ENCODE measurements around the gene EPG5.
A peak's percentile ranks its signal among the peaks of the same experiment; 100 is the strongest.
"Not testable (repeated sequence)": the region's sequence is repeated elsewhere in the genome, so short reads cannot be mapped to it uniquely, and the experiment has no call there.

EPG5 gene

DNA sequence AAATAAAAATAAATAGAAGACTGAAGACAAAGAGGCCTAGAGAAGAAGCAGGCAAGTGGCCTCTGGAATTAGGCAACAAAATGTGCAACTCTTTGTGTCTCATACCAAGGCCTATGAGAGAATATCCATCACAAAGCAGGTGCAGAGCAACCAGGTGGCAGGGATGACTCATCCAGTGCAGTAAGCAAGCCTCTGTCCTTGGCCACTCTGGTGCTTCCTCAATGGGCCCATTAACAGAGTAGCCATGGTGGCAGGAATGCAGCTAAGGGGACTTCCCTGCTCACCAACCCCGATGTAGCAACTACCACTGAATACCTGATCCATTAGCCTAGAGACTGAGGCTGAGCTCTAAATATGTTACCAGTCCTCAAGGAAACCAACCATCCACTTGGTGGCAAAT is 11.0 kb upstream of the EPG5 start:
- no peak for DNase-seq

DNA sequence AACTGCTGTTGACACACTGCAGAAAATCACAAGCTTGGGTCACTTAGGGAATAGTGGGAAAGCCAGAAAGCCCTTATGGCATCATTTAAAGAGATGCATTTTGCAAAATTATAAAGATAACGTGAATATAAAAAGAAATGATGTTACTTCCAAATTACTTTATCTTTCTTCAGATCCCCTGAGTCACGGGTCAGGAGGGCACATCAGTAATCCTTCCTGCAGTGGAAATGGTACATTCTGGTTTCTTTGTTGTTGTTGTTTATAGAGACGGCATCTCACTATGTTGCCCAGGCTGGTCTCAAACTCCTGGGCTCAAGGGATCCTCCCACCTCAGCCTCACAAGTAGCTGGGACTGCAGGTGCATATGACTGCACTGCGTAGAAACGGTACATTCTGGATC is 9.8 kb upstream of the EPG5 start:
- no peak for DNase-seq

DNA sequence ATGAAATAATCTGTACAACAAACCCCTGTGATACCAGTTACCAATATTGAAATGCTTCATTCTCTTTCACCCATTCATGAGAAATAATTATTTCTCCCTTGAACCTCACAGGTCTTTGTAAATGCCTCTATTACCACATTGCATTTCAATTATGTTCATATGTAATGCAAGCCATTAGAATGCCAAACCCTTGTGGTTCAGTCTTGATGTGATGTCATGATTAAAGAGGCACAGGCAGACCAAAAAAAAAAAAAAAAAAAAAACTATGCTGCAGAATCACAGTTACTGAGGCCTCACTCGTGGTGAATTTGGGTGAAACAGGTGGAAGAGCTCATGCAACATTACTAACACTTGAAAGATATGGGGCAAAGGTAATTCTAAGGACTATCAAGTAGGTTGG is 9.4 kb upstream of the EPG5 start:
- DNase-seq = no peak

DNA sequence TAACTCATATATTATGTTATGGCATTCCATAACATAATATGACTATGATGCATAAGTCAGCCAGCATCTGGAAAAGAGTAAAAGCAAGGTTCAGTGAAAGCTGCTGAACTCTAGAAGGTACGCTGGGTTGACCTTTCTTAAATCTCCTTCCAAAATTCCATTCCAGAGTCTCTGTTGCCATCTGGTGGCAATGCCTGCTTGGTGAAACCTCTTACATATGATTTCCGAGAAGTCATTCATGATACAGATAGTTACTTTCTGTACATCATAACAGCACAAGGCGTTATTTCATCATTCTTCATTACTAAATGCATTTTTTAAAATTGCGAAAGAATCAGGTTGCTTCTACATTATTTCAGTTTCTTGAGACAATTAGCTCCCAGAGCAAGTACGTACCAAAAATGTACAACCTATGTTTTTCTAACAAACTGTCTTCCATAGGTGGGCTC is 7.0 kb upstream of the EPG5 start:
- peak; percentile 45 for DNase-seq

DNA sequence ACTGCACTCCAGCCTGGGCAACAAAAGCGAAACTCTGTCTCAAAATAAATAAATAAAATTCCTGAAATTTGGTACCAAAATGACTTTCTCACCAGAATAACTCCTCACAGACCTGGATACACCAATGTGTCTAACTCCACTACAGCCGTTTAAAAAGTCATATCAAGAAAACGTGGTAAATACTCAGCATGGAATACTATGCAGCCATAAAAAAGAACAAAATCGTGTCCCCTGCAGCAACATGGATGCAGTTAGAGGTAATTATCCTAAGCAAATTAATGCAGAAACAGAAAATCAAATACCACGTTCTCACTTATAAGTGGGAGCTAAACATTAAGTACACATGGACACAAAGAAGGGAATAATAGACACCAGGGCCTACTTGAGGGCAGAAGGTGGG is 2.2 kb downstream of the EPG5 start:
- not testable (repeated sequence) for DNase-seq

DNA sequence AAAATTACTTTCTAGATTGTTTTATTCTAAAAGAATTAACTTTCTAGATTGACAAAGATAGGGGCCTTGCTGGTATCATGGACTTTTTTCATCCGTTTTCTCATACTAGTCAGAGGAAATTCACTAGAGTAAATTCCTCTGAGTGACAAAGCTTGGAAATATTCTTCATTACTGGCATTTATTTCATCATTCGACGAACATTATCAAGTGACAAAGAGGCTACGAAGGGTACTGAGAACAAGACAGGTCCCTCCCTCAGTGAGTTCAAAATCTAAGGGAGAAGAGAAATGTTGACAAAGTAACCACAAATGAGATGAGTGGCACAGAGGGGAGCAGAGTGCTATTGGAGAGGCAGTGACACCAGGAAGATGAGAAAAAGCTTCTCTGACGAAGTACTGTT is 4.3 kb downstream of the EPG5 start:
- no peak for DNase-seq

DNA sequence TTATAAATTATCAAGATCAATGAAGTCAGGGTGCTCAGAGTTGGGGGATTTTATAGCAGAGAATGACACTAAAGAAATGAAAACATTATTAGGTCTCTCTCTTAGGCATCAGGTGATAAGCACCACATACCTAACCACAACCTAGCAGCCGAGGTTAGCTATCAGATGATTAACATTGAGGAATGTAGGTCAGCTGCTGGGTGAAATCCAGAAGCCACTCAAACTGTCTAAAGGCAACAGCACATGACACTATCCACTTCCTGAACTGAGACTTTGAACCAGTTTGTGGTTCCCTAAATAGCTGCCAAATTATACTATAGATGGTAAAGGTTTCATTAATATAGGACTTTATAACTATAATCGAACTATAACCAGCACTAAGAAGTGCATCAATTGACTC is 4.7 kb downstream of the EPG5 start:
- no peak for DNase-seq

DNA sequence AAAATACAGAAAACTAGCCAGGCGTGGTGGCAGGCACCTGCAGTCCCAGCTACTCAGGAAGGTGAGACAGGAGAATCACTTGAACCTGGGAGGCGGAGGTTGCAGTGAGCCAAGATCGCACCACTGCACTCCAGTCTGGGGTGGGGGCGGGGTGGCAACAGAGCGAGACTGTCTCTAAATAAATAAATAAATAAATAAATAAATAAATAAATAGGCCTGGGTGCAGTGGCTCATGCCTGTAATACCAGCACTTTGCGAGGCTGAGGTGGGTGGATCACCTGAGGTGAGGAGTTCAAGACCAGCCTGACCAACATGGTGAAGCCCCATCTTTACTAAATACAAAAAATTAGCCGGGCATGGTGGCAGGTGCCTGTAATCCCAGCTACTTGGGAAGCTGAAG is 7.6 kb downstream of the EPG5 start:
- DNase-seq = not testable (repeated sequence)

DNA sequence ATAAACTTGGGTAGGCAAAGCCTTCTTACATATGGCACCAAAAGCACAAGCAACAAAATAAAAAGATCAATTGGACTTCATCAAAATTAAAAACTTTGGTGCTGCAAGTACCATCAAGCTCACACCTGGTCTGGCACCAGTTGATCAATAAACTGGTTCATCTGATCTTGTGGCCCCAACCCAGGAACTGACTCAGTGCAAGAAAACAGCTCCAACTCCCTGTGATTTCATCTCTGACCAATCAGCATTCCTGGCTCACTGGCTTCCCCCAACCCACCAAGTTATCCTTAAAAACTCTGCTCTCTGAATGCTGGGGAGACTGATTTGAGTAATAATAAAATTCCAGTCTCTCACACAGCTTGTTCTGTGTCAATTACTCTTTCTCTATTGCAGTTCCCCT is 8.4 kb downstream of the EPG5 start:
- DNase-seq = no peak

DNA sequence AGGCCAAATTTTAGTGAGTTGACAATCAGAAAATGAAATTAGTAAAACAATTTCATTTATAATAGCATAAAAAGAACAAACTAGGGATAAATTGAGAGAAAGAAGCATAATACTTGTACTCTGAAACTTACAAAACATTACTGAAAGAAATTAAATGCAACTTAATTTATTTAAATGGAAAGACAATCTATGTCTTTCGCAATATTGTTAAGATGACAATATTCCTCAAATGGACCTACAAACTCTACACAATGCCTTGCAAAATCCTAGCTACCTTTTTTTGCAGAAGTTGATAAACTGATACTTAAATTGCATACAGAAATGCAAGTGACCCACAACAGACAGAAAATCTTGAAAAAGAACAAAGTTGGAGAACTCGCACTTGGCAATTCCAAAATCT is 9.1 kb downstream of the EPG5 start:
- DNase-seq = no peak

DNA sequence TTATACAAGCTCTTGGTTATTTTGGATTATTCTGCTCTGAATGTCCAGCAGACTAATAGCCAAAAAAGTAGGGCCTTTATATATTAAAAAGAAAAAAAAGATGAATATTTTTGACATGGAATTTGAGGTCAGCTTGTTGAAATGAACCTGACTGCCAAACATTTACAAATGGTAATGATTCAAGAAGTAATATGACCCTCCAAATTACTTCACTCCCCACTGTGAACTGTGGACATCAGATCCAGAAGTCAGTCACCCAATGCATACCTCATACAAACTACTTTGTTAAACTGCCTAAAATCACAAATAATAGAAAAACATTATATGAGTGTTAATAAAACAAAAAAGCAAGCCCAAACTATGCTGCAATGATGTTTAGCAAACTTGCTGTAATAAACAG is 10.0 kb downstream of the EPG5 start:
- no peak for DNase-seq

DNA sequence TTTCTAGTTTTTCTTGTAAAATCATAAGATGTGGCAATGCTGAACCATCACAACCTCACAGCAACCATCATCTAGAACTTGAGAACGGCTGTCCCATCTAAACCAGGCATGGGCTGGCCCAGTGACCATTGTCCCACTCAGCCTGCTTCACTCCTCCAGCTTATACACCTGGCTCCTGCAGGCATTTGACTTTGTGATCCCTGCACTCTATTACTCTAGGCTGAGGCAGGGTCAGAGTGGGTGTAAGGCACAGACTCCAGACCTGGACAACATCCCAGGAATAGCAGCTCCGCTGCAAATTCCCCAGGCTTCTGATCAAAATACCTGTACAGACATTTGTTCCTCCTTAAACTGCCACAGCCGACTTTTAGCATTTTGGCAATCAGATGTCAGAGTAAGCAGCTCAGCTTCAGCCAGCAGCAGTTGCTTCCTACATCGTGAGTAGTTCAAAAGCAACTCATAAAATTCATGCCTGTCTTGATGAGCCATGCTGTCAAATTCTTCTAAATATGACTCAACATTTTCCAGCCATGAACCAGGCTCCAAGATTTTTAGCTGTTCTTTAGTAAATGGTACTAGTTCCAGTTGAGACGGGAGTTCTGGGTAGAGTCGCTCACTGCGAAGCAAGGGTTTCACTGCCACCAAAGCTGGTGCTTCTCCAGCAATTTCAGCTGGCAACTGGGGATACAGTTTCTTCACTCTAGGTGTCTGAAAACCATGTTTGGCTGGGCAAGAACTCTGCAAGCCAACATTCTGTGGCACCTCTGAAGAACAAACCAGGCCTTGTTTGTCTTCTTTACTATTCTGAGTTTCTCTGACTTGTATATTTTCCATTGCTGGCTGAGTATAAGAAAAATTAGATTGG is 12.8 kb downstream of the EPG5 start:
- no peak for DNase-seq

DNA sequence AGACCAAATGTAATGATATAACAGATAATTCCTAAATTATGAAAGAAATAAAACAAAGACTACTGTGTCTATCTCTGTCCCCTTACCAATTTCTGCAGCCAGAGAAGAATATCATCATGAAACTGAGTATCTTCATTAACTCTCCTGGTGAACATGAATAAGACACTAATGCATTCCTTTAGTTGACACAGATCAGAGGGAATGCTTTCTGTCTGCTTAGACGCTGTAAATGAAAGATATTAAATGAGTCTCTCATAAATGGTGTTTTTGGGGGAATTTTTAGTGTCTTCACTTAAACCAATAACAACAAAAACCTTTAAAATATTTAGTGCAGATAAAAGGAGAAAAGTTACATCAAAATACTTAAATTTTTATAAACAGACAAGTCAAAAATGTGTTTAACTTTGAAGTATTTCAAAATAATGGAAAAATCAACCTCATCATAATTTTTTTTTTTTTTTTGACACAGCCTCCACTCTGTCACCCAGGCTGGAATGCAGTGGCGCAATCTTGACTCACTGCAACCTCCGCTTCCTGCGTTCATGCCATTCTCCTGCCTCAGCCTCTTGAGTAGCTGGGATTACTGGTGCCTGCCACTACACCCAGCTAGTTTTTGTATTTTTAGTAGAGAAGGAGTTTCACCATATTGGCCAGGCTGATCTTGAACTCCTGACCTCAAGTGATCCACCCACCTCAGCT is 16.0 kb downstream of the EPG5 start:
- no peak for DNase-seq

DNA sequence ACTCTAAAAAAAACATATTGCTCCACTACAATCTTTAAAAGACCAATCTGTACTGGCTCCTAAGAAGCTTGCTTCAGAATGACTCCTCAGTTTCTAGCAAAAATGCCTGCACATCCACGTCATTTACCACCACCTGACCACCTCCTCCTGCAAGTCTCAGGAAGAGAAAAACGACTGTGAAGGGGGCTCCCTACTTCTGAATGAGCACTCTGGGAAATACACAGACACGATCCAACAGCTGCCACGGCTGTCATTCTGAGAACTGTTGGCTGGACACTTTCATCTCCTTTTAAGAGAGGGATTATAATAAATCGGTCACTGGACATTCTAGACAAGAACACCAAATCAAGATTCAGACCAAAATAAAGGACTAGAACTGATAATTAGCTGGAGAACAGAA is 21.5 kb downstream of the EPG5 start:
- DNase-seq = no peak

DNA sequence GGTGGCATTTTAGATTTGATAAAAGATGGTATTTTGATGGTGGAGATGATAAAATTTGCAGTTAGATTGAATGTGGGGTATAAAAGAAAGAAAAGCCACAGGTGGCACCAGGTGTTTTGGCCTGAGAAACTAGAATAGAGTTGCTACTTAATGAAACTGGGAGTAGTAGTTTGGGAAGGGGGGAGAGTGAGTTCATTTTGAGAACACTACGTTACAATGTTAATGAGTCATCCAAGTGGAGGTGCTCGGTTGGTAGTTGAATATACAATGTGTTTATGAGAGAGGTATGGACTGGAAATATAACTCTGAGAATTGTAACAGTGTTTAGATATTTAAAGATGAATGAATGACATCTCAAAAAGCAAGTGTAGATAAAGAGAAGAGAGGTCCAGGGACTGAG is 26.4 kb downstream of the EPG5 start:
- DNase-seq = no peak

DNA sequence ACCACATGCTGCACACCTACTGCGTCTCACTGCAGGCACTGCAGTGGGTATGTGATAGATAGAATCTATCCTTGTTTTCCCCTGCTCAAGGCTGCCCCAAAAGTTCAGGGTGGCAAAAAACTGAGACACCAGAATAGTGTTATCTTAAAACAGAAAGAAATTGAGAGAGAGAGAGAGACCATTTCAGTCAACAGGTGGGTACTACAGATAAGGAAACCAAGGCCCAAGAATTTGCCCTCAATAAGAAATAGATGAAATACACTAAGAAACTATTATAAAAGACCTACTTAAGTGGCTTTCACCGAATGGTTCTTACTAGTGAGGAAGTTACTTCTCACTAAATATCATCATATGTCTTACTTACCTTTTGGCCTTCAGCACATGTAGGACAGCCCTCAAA is 27.9 kb downstream of the EPG5 start:
- no peak for DNase-seq

DNA sequence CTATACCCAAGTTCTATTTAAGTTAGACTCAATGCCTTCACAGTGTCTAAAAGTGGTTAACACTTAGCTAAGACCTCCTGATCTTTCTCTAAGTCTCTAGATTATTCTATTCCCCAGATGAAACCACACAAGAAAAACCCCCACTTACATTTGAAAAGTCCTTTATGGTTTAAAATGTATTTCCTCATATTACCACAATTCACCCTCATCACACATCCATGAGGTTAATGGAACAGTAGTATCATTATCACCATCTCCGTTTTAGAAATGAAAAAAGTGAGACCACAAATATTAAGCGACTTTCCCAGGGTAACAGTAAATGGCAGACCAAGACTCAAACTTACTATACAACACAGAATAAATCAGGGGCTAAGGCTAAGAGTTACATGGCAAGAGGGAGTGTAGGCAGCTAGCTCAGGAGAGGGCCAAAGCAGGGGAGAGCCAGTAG is 28.6 kb downstream of the EPG5 start:
- DNase-seq = no peak

DNA sequence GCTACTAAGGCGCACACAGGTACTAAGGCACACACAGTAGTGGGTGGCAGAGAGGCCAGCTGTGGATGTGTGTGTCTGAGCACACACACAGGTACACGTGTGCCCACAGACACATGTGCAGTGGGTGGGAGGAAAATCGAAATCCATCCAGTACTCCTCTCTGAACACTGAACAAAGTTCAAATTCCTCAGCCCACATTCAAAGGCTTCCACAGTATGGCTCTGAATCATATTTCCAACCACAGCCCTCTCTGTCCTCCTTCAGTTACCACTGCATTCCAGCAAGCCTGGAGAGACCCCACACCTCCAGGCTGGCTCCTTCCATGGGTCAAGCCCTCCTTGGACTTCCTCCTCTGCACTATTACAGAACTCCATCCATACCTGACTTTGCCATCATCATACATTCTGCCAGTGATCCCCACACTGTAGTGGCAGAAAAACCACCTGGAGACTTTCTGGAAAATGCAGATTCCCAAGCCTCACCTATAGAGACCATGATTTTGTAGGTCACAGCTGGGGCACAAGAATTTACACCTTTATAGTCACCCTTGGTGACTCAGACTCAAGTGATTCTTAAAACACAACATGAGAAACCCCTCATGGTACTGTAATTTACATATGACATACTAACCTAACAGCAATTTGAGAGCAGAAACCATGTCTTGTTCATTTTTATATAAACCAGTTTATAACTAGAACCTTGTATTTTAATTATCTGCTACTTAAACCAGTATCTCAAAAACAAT is 31.4 kb downstream of the EPG5 start:
- DNase-seq = no peak

DNA sequence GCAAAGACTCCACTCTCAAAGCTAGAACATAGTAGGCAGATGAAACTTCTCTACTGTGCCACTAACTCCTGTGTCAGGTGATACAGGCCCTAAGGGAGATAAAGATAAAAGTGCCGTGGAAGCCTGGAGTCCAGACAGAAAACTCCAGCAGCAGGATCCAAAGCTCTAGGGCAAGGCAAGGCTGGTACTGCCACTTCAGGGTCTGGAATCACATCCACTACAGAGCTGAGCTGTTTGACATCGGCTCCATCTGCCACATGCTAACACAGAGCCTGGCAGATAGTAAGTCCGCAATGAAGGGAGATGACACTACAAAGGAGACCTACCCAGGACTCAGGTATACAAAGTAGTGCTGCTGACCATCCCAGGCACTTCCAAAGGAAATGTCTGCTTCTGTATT is 34.4 kb downstream of the EPG5 start:
- no peak for DNase-seq

DNA sequence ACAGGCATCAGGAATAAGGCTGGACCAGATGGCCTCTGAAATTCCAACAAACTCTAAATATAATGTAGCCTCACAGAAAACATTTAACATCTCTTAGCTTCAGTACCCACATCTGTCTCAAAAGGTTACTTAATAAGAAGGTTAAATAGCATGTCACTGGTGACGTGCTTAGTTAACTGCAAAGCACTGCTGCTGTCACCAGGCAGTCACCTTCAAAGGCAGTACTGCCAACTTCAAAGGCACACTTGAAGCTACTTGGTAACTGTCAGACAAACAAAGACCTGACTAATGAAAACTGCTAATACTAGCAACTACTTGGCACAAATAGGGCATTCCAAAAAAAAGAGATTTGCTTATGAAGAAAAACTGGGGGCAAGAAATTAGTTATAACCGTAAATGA is 36.2 kb downstream of the EPG5 start:
- no peak for DNase-seq

DNA sequence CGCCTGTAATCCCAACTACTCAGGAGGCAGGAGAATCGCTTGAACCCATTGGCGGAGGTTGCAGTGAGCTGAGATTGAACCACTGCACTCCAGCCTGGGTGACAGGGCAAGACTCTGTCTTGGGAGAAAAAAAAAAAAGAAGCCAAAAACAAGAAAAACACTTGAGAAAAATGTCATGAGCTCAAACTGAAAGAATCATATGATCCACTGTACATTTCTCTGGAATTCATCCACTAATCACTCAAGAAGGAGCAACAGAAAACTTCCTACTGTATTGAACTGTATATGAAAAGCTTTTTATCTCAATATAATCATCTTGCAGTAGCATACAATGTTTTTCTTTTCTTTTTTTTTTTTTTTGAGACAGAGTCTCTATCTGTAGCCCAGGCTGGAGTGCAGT is 40.4 kb downstream of the EPG5 start:
- no peak for DNase-seq

DNA sequence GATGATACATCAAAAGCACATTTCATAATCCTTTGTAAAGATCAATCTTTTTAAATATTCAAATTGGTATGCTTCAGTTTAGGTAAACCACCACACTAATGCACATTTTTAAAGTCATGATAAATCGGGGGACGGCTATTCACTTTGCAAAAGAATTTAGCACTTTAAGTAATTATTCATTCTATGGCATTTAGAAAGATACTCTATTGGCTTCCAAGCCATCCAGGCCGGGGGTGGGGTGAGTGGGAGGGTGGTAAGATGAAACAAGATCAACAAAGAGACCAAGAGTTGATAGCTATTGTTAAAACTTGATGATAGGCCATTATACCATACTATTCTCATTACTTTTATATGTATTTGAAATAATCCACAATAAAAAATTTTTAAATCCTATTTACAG is 41.0 kb downstream of the EPG5 start:
- DNase-seq = no peak

DNA sequence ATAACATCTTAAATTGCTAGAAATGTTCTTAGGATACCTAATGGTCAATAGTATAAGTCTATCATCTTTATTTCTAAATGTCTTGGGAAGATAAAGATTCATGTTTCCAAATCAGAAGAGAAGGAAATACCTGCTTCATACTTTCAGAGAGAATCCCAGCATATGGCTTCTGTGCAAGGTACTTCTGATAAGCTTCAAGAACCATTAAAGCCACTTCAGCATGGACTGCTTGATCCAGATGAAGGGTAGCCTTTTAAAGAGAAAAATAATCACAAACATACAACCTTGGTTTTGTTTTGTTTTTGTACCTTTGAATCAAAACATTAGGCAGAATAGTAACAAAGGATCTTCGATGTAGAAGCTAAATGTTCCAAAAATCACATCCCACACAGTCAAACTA is 44.0 kb downstream of the EPG5 start:
- DNase-seq = no peak

DNA sequence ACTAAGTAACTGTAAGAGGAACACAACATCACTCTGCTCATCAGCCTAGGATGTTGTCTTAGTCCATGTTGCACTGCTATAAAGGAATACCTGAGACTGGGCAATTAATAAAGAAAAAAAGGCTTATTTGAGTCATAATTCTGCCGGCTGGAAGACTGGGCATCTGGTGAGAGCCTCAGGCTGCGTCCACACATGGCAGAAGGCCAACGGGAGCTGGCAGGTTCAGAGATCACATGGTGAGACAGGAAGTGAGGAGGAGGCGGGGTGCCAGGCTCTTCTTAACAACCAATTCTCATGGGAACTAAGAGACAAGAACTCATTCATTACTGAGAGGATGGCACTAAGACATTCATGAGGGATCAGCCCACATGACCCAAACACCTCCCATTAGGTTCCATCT is 46.8 kb downstream of the EPG5 start:
- DNase-seq = no peak
